ENCODE results near the gene MSI2. TPM values are rescaled to one million over a fixed set of nuclear protein-coding genes. Genes with fewer than 3 reads are reported as not detected.

The MSI2 gene
- total and polyA plus RNA-seq, 2 donors (not counting 1 experiment from before 2014, with no cell fraction given) = 16.1 to 196 TPM

DNA sequence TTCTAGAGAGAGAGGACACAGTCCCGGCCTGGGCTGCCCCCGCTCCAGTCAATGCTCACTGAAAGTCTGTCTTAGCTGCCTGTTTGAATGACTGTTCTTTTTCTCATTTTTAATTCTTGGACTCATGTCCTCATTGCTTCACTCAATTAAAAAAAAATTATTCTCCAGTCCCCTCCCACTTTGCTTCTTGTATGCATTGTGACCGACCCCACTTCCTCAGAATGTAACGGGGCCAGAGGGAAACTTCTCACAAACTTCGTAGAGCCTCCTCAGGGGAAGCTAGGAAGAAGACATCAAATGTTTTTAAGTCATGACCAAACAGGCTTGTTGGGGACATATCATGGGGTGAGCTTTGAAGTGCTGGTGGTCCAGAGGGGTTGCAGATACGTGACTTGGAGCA is 375.5 kb downstream of the MSI2 start:
- 66% methylated on average over 3 of the region's 6 CpGs for WGBS (ENCODE audit: insufficient coverage)
- Histone ChIP-seq H3K4me3 (ENCODE audit: control extremely low read depth in 1 of 5, extremely low read depth in 1 of 5, insufficient read depth in 1 of 5, low read depth in 2 of 5, low read length in 4 of 5) (no peak overlapping the region), H3K4me1 (ENCODE audit: control insufficient read depth in 2 of 2, insufficient read depth in 2 of 2, low read length in 2 of 2) (peaks cover 37 to 55% of the 10 kb centered on the region in 2 donors), H3K27me3 (replicated peaks in 1 of 4; ENCODE audit: control extremely low read depth in 1 of 4, control insufficient read depth in 3 of 4, insufficient read depth in 4 of 4, low read length in 3 of 4) (no peaks in the 10 kb centered on the region), H4K20me1 (ENCODE audit: control insufficient read depth, insufficient read depth, low read length, poor library complexity, severe bottlenecking) (no peaks in the 10 kb centered on the region), H3K4me2 (replicated peaks; ENCODE audit: low read depth, low read length, poor library complexity, severe bottlenecking) (no peak overlapping the region), H2AFZ (ENCODE audit: insufficient read depth, low read depth, low read length, poor library complexity, severe bottlenecking) (no peak overlapping the region), H3K9me3 (ENCODE audit: control extremely low read depth in 1 of 3, control insufficient read depth in 2 of 3, insufficient read depth in 1 of 3, low read length in 2 of 3) (peaks cover 0 to 11% (median 3%) of the 10 kb centered on the region in 3 donors), H3K27ac (ENCODE audit: low read length in 2 of 2) (no peak overlapping the region), H3K36me3 (replicated peaks in 1 of 2; ENCODE audit: control extremely low read depth in 1 of 2, control insufficient read depth in 1 of 2, extremely low read depth in 1 of 2, insufficient read depth in 2 of 2, low read length in 1 of 2) (peaks cover 0 to 10% of the 10 kb centered on the region in 2 experiments), H3K9ac (ENCODE audit: low read length) (no peak overlapping the region), H3K79me2 (ENCODE audit: control insufficient read depth, insufficient read depth, low read length) (no peaks in the 10 kb centered on the region)
- intact Hi-C loops (cut with micrococcal nuclease) = no loop called here
- ChIA-PET CTCF (interaction anchor here (1.1 to 2.6 kb wide), 4 partner anchors 9 to 389 kb away, joined by 4 to 10 read pairs (median 7); no protein-coding TSS in a partner anchor), POLR2A (no interaction called here)
- H3K4me3 Mint-ChIP-seq = no peak overlapping the region
- H3K27me3 Mint-ChIP-seq = no peaks in the 10 kb centered on the region
- H3K27ac Mint-ChIP-seq = peak overlapping the region; percentile 59
- ATAC-seq (ENCODE audit: low read depth) (no peak), DNase-seq (no peak)
- TF ChIP-seq, protein P1, sequence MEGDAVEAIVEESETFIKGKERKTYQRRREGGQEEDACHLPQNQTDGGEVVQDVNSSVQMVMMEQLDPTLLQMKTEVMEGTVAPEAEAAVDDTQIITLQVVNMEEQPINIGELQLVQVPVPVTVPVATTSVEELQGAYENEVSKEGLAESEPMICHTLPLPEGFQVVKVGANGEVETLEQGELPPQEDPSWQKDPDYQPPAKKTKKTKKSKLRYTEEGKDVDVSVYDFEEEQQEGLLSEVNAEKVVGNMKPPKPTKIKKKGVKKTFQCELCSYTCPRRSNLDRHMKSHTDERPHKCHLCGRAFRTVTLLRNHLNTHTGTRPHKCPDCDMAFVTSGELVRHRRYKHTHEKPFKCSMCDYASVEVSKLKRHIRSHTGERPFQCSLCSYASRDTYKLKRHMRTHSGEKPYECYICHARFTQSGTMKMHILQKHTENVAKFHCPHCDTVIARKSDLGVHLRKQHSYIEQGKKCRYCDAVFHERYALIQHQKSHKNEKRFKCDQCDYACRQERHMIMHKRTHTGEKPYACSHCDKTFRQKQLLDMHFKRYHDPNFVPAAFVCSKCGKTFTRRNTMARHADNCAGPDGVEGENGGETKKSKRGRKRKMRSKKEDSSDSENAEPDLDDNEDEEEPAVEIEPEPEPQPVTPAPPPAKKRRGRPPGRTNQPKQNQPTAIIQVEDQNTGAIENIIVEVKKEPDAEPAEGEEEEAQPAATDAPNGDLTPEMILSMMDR (IDR thresholded peaks at IDR 0.05) = no peak
- TF ChIP-seq EZH2 (IDR thresholded peaks at IDR 0.05; ENCODE audit: borderline replicate concordance, insufficient read depth, low read depth, low read length, poor library complexity, severe bottlenecking) = no peak
- H3K9me3 Mint-ChIP-seq (ENCODE audit: insufficient read depth) = no peaks in the 10 kb centered on the region
- peaks cover 49% of the 10 kb centered on the region for H3K4me1 Mint-ChIP-seq

DNA sequence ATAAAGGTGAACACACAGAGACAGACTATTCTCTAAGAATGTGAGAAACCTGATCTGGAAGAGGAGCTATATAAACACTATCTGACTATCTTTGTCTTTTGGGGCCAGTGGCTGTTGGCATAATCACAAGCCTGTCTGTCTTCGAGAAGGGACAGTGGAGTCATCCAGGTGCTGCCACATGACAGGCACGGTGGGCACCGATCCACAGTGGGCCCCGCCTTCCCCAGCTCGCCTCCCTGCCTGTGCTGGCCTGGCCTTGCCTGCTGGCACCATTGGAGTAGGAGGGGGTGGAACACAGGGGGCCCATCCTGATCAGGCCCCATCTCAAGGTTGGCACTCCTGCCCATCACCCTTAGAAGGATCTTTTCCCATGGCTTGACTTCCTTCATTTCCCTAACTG is 376.0 kb downstream of the MSI2 start:
- no peak for ATAC-seq (ENCODE audit: low read depth)
- WGBS (ENCODE audit: insufficient coverage) = 98% methylated on average over 3 of the region's 5 CpGs
- no peak overlapping the region for H3K4me3 Mint-ChIP-seq
- no peaks in the 10 kb centered on the region for H3K9me3 Mint-ChIP-seq (ENCODE audit: insufficient read depth)
- H3K27ac ChIP-seq (ENCODE audit: low read length in 2 of 2) = no peak overlapping the region
- ChIA-PET POLR2A (no interaction called here), CTCF (interaction anchor here (1.1 to 1.8 kb wide), 3 partner anchors 10 to 389 kb away, joined by 4 to 9 read pairs (median 5); no protein-coding TSS in a partner anchor)
- H3K4me1 ChIP-seq (ENCODE audit: control insufficient read depth in 2 of 2, insufficient read depth in 2 of 2, low read length in 2 of 2) = peaks cover 37 to 55% of the 10 kb centered on the region in 2 donors
- H3K27me3 ChIP-seq (replicated peaks in 1 of 4; ENCODE audit: control extremely low read depth in 1 of 4, control insufficient read depth in 3 of 4, insufficient read depth in 4 of 4, low read length in 3 of 4) = no peaks in the 10 kb centered on the region
- no peaks in the 10 kb centered on the region for H3K79me2 ChIP-seq (ENCODE audit: control insufficient read depth, insufficient read depth, low read length)
- peaks cover 0 to 11% (median 3%) of the 10 kb centered on the region in 3 donors for H3K9me3 ChIP-seq (ENCODE audit: control extremely low read depth in 1 of 3, control insufficient read depth in 2 of 3, insufficient read depth in 1 of 3, low read length in 2 of 3)
- H3K4me1 Mint-ChIP-seq = peaks cover 53% of the 10 kb centered on the region
- H2AFZ ChIP-seq (ENCODE audit: insufficient read depth, low read depth, low read length, poor library complexity, severe bottlenecking) = no peak overlapping the region
- TF ChIP-seq EZH2 (IDR thresholded peaks at IDR 0.05; ENCODE audit: borderline replicate concordance, insufficient read depth, low read depth, low read length, poor library complexity, severe bottlenecking) = no peak
- TF ChIP-seq, protein P1 (IDR thresholded peaks at IDR 0.05) = no peak
- no peak overlapping the region for H3K4me2 ChIP-seq (replicated peaks; ENCODE audit: low read depth, low read length, poor library complexity, severe bottlenecking)
- no peaks in the 10 kb centered on the region for H4K20me1 ChIP-seq (ENCODE audit: control insufficient read depth, insufficient read depth, low read length, poor library complexity, severe bottlenecking)
- H3K27me3 Mint-ChIP-seq = no peaks in the 10 kb centered on the region
- H3K27ac Mint-ChIP-seq = peak overlapping the region; percentile 59
- H3K9ac ChIP-seq (ENCODE audit: low read length) = no peak overlapping the region
- peaks cover 0 to 10% of the 10 kb centered on the region in 2 experiments for H3K36me3 ChIP-seq (replicated peaks in 1 of 2; ENCODE audit: control extremely low read depth in 1 of 2, control insufficient read depth in 1 of 2, extremely low read depth in 1 of 2, insufficient read depth in 2 of 2, low read length in 1 of 2)
- intact Hi-C loops (cut with micrococcal nuclease) = no loop called here
- H3K4me3 ChIP-seq (ENCODE audit: control extremely low read depth in 1 of 5, extremely low read depth in 1 of 5, insufficient read depth in 1 of 5, low read depth in 2 of 5, low read length in 4 of 5) = no peak overlapping the region
- DNase-seq = no peak

Measured in B cell (primary cell).